GM19099 (cell line): ENCODE results near the gene STARD9.

Experiments
- POLR2A ChIP-seq: IDR thresholded peaks from 3 replicates; pipeline ENCODE4 v1.6.1; 2011; ENCODE audit warnings: low read depth; ENCODE audit not compliant: insufficient read length; ENCODE audit errors: extremely low read depth

STARD9 gene

GRCh38 chr15:42667855-42668254 lies 92.4 kb downstream of the STARD9 start:
- no peak for TF ChIP-seq POLR2A

GRCh38 chr15:42670451-42670850 lies 95.0 kb downstream of the STARD9 start:
- no peak for TF ChIP-seq POLR2A

GRCh38 chr15:42672444-42672843 lies 97.0 kb downstream of the STARD9 start:
- no peak for TF ChIP-seq POLR2A

- no peak for TF ChIP-seq POLR2A
Observed at GRCh38 chr15:42674472-42674871, 99.1 kb downstream of the STARD9 start.

- no peak for TF ChIP-seq POLR2A
Observed at GRCh38 chr15:42675021-42675420, 99.6 kb downstream of the STARD9 start.

- no peak for TF ChIP-seq POLR2A
Observed at GRCh38 chr15:42679285-42680141, 104.1 kb downstream of the STARD9 start.

GRCh38 chr15:42681119-42681518 lies 105.7 kb downstream of the STARD9 start:
- no peak for TF ChIP-seq POLR2A

- no peak for TF ChIP-seq POLR2A
Observed at GRCh38 chr15:42686281-42686680, 110.9 kb downstream of the STARD9 start.

GRCh38 chr15:42687740-42688139 lies 112.3 kb downstream of the STARD9 start:
- no peak for TF ChIP-seq POLR2A

GRCh38 chr15:42688301-42688700 lies 112.9 kb downstream of the STARD9 start:
- no peak for TF ChIP-seq POLR2A

- TF ChIP-seq POLR2A = no peak
Observed at GRCh38 chr15:42691308-42691707, 115.9 kb downstream of the STARD9 start.

- TF ChIP-seq POLR2A = no peak
Observed at GRCh38 chr15:42691770-42692169, 116.4 kb downstream of the STARD9 start.

GRCh38 chr15:42692536-42692935 lies 117.1 kb downstream of the STARD9 start:
- TF ChIP-seq POLR2A = no peak

- no peak for TF ChIP-seq POLR2A
Observed at GRCh38 chr15:42692997-42693396, 117.6 kb downstream of the STARD9 start.

GRCh38 chr15:42693496-42693895 lies 118.1 kb downstream of the STARD9 start:
- TF ChIP-seq POLR2A = no peak

GRCh38 chr15:42693942-42694341 lies 118.5 kb downstream of the STARD9 start:
- TF ChIP-seq POLR2A = no peak

- TF ChIP-seq POLR2A = no peak
Observed at GRCh38 chr15:42694398-42694797, 119.0 kb downstream of the STARD9 start.
